ENCODE data around the gene PITPNM1. TPM values are rescaled to one million over a fixed set of nuclear protein-coding genes. Genes with fewer than 3 reads are reported as not detected.

The PITPNM1 gene
- total RNA-seq, 1 experiment from 2014 or later = 55.9 TPM

GRCh38 chr11:67543585-67543984 is 38.4 kb upstream of the PITPNM1 start:
- Histone ChIP-seq H3K4me3 (ENCODE audit: low read depth, low read length, poor library complexity, severe bottlenecking) (no peak overlapping the region), H3K9me3 (ENCODE audit: low read depth, low read length, poor library complexity, severe bottlenecking) (no peaks in the 10 kb centered on the region), H3K27me3 (replicated peaks; ENCODE audit: insufficient read depth, low read depth, low read length, poor library complexity) (no peaks in the 10 kb centered on the region), H3K4me1 (ENCODE audit: insufficient read depth, low read length, poor library complexity, severe bottlenecking) (no peaks in the 10 kb centered on the region), H3K27ac (ENCODE audit: low read depth, low read length, poor library complexity, severe bottlenecking) (no peak overlapping the region), H3K36me3 (ENCODE audit: insufficient read depth, low read length, poor library complexity, severe bottlenecking) (no peaks in the 10 kb centered on the region)
- intact Hi-C loops (cut with micrococcal nuclease; ENCODE audit: unreplicated experiment) = no loop called here
- DNase-seq (ENCODE audit: low spot score) = no peak
- ChIA-PET POLR2A (ENCODE audit: low non-redundant PET) (no interaction called here), CTCF (no interaction called here)
- no TSS peak for BruUV-seq (replicated peaks)
- no peak for TF ChIP-seq CTCF (conservative IDR thresholded peaks at IDR 0.05; ENCODE audit: low read depth, low read length)
- no peak for TF ChIP-seq EZH2 (IDR thresholded peaks at IDR 0.05; ENCODE audit: borderline replicate concordance, low read depth, low read length, poor library complexity, severe bottlenecking)

GRCh38 chr11:67542971-67543370 is 37.8 kb upstream of the PITPNM1 start:
- H3K27me3 ChIP-seq (replicated peaks; ENCODE audit: insufficient read depth, low read depth, low read length, poor library complexity) = no peaks in the 10 kb centered on the region
- no peaks in the 10 kb centered on the region for H3K4me1 ChIP-seq (ENCODE audit: insufficient read depth, low read length, poor library complexity, severe bottlenecking)
- no peaks in the 10 kb centered on the region for H3K9me3 ChIP-seq (ENCODE audit: low read depth, low read length, poor library complexity, severe bottlenecking)
- no peak overlapping the region for H3K27ac ChIP-seq (ENCODE audit: low read depth, low read length, poor library complexity, severe bottlenecking)
- no peaks in the 10 kb centered on the region for H3K36me3 ChIP-seq (ENCODE audit: insufficient read depth, low read length, poor library complexity, severe bottlenecking)
- no TSS peak for BruUV-seq (replicated peaks)
- CTCF ChIA-PET = no interaction called here
- no peak overlapping the region for H3K4me3 ChIP-seq (ENCODE audit: low read depth, low read length, poor library complexity, severe bottlenecking)
- no peak for TF ChIP-seq CTCF (conservative IDR thresholded peaks at IDR 0.05; ENCODE audit: low read depth, low read length)
- TF ChIP-seq EZH2 (IDR thresholded peaks at IDR 0.05; ENCODE audit: borderline replicate concordance, low read depth, low read length, poor library complexity, severe bottlenecking) = no peak
- DNase-seq (ENCODE audit: low spot score) = no peak
- intact Hi-C loops (cut with micrococcal nuclease; ENCODE audit: unreplicated experiment) = no loop called here
- POLR2A ChIA-PET (ENCODE audit: low non-redundant PET) = no interaction called here

DNA sequence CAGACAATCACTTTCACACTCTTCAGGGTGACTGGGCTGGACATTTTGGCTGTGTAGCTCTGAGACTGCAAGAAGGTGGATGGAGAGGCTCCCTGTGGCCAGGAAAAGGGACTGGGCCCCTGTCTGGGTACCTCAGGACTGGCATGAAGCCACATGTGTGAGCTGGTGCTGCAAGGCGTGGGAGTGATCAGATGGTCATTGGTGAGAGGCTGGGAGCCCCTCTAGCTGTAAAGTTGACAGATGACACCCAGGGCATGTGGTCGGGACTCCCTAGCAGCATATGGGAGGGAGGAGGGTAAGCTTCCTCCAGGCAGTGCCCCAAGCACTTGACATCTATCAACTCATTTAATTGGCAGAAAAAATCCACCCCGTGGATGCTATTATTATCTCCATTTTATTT is 37.0 kb upstream of the PITPNM1 start:
- DNase-seq (ENCODE audit: low spot score) = no peak
- intact Hi-C loops (cut with micrococcal nuclease; ENCODE audit: unreplicated experiment) = no loop called here
- no peaks in the 10 kb centered on the region for H3K9me3 ChIP-seq (ENCODE audit: low read depth, low read length, poor library complexity, severe bottlenecking)
- H3K4me3 ChIP-seq (ENCODE audit: low read depth, low read length, poor library complexity, severe bottlenecking) = no peak overlapping the region
- CTCF ChIA-PET = no interaction called here
- no peak overlapping the region for H3K27ac ChIP-seq (ENCODE audit: low read depth, low read length, poor library complexity, severe bottlenecking)
- POLR2A ChIA-PET (ENCODE audit: low non-redundant PET) = interaction anchor here (0.5 kb wide), 1 partner anchor 42 kb away, joined by 6 read pairs; no protein-coding TSS in a partner anchor
- H3K27me3 ChIP-seq (replicated peaks; ENCODE audit: insufficient read depth, low read depth, low read length, poor library complexity) = no peaks in the 10 kb centered on the region
- BruUV-seq (replicated peaks) = no TSS peak
- TF ChIP-seq CTCF (conservative IDR thresholded peaks at IDR 0.05; ENCODE audit: low read depth, low read length) (no peak), EZH2 (IDR thresholded peaks at IDR 0.05; ENCODE audit: borderline replicate concordance, low read depth, low read length, poor library complexity, severe bottlenecking) (no peak)
- H3K4me1 ChIP-seq (ENCODE audit: insufficient read depth, low read length, poor library complexity, severe bottlenecking) = no peaks in the 10 kb centered on the region
- H3K36me3 ChIP-seq (ENCODE audit: insufficient read depth, low read length, poor library complexity, severe bottlenecking) = no peaks in the 10 kb centered on the region

Data from A673 (cell line).